ENCODE data around the gene RAD1. TPM values are rescaled to one million over a fixed set of nuclear protein-coding genes. Genes with fewer than 3 reads are reported as not detected.

RAD1 gene
- polyA plus RNA-seq, 1 experiment, result 57.2 TPM

- CTCF ChIA-PET, result interaction anchor here (1.2 to 1.7 kb wide), 3 partner anchors 10 to 14 kb away, joined by 4 to 8 read pairs (median 4); partner anchors contain the start of genes BRIX1 and RAD1
These were observed 15.1 kb upstream of the RAD1 start for GRCh38 chr5:34930462-34930844.

GRCh38 chr5:34929720-34930461, 14.6 kb upstream of the RAD1 start:
- POLR2A ChIA-PET, result interaction anchor here (0.6 to 1.2 kb wide), 3 partner anchors 10 to 302 kb away, joined by 4 to 10 read pairs (median 5); partner anchors contain the start of genes BRIX1 and RAD1
- TF ChIP-seq CTCF (IDR thresholded peaks at IDR 0.05; ENCODE audit: insufficient read depth, low read depth, low read length), result no peak
- H3K36me3 ChIP-seq (ENCODE audit: control insufficient read depth, insufficient read depth, low read length), result peaks cover 7% of the 10 kb centered on the region
- no peaks in the 10 kb centered on the region for H3K27me3 ChIP-seq (ENCODE audit: control insufficient read depth, insufficient read depth, low read length)
- DNase-seq (ENCODE audit: low read depth), result no peak
- peak overlapping the region; percentile 96 for H3K4me3 ChIP-seq (ENCODE audit: low read depth, low read length)
- CTCF ChIA-PET, result interaction anchor here (1.2 to 1.7 kb wide), 4 partner anchors 10 to 17 kb away, joined by 4 to 8 read pairs (median 4); partner anchors contain the start of genes BRIX1 and RAD1

More at GRCh38 chr5:34930462-34930844, 15.1 kb upstream of the RAD1 start:
- Histone ChIP-seq H3K4me3 (ENCODE audit: low read depth, low read length) (peak overlapping the region; percentile 96), H3K36me3 (ENCODE audit: control insufficient read depth, insufficient read depth, low read length) (peaks cover 7% of the 10 kb centered on the region), H3K27me3 (ENCODE audit: control insufficient read depth, insufficient read depth, low read length) (no peaks in the 10 kb centered on the region)
- DNase-seq (ENCODE audit: low read depth), result peak; percentile 34
- POLR2A ChIA-PET, result no interaction called here
- no peak for TF ChIP-seq CTCF (IDR thresholded peaks at IDR 0.05; ENCODE audit: insufficient read depth, low read depth, low read length)

DNA sequence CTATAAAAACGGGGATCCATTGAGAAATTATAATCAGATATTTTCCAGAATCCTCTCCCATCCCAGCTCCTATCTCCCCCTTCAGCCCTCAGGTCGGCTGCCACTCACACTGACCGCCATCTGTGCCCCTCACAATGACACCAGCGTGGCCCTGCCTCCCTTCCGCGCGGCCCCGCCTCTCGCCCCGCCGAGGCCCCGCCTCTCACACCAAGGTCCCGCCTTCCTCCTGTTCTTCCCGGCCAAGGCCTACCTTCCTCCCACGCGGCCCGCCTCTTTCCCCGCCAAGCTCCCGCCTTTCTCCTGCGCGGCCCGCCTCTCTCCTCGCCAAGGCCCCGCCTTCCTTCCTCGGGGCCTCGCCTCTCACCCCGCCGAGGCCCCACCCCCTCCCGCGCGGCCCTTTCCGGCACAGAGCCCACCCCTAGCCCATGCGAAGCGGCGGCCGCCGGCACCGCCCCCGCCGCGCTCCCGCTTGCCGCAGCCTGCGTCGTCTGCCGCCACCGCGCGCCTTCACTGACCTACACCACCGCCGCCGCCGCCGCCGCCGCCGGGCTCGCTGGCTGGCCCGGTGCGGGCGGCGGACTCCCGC, 13.9 kb upstream of the RAD1 start, which contains the start of gene DNAJC21:
Gene DNAJC21, plus strand, starts transcription at position 426 of the 586 bp plus-strand sequence. CDS start 261 bp downstream, outside the sequence.
- DNase-seq (ENCODE audit: low read depth), result peak; percentile 81
- ChIA-PET CTCF (interaction anchor here (0.6 to 1.7 kb wide), 5 partner anchors 13 to 1466 kb away, joined by 3 to 8 read pairs (median 4); partner anchors contain the start of genes BRIX1 and RAD1), POLR2A (interaction anchor here (0.7 to 1.2 kb wide), 3 partner anchors 10 to 276 kb away, joined by 4 to 10 read pairs (median 5); partner anchors contain the start of genes BRIX1 and RAD1)
- Histone ChIP-seq H3K36me3 (ENCODE audit: control insufficient read depth, insufficient read depth, low read length) (peaks cover 7% of the 10 kb centered on the region), H3K27me3 (ENCODE audit: control insufficient read depth, insufficient read depth, low read length) (no peaks in the 10 kb centered on the region), H3K4me3 (ENCODE audit: low read depth, low read length) (peak within 1 kb of the TSS; percentile 96)
- TF ChIP-seq CTCF (IDR thresholded peaks at IDR 0.05; ENCODE audit: insufficient read depth, low read depth, low read length), result no peak

GRCh38 chr5:34928267-34928666, 13.0 kb upstream of the RAD1 start:
- POLR2A ChIA-PET, result no interaction called here

More at GRCh38 chr5:34928267-34928666, 13.0 kb upstream of the RAD1 start:
- DNase-seq (ENCODE audit: low read depth), result no peak
- TF ChIP-seq CTCF (IDR thresholded peaks at IDR 0.05; ENCODE audit: insufficient read depth, low read depth, low read length), result no peak
- Histone ChIP-seq H3K4me3 (ENCODE audit: low read depth, low read length) (no peak overlapping the region), H3K27me3 (ENCODE audit: control insufficient read depth, insufficient read depth, low read length) (no peaks in the 10 kb centered on the region), H3K36me3 (ENCODE audit: control insufficient read depth, insufficient read depth, low read length) (peaks cover 6% of the 10 kb centered on the region)
- CTCF ChIA-PET, result no interaction called here
